Activated gamma-delta T cell treated with anti-CD3 and anti-CD28 coated beads, Interleukin-2, amount 50 U/mL, for 16 hours (primary cell): ENCODE results near the gene IL25.
"Not testable (repeated sequence)": the region's sequence is repeated elsewhere in the genome, so short reads cannot be mapped to it uniquely, and the experiment has no call there.

Experiments
- DNase-seq: peaks from one replicate; pipeline ENCODE4 v3.0.0-alpha.2; 2020; ENCODE audit warnings: low read depth

The IL25 gene

DNA sequence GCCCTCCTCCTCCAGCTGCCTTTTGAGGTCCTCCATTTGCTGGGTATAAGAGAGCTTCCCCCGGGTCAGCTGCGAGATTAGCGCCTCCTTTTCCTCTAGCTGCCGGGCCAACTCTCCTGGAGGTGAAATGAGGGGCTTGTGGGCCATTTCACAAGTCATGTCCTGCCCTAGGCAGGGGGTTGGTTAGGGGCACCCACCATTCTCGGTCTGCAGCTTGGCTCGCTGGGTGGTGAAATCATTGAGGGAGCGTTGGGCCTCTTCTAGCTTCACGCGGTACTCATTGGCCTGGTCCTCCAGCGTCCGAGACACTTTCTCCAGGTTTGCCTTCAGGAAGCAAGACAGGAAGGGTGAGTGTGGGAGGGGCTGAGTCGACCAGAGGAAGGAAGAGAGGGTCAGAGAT lies 16.8 kb downstream of the IL25 start:
- DNase-seq, result no peak

- not testable (repeated sequence) for DNase-seq
Observed at GRCh38 chr14:23389871-23390270, 17.3 kb downstream of the IL25 start.

- no peak for DNase-seq
Observed at GRCh38 chr14:23392613-23393012, 20.0 kb downstream of the IL25 start.

GRCh38 chr14:23396126-23396525 lies 23.5 kb downstream of the IL25 start:
- DNase-seq, result no peak

DNA sequence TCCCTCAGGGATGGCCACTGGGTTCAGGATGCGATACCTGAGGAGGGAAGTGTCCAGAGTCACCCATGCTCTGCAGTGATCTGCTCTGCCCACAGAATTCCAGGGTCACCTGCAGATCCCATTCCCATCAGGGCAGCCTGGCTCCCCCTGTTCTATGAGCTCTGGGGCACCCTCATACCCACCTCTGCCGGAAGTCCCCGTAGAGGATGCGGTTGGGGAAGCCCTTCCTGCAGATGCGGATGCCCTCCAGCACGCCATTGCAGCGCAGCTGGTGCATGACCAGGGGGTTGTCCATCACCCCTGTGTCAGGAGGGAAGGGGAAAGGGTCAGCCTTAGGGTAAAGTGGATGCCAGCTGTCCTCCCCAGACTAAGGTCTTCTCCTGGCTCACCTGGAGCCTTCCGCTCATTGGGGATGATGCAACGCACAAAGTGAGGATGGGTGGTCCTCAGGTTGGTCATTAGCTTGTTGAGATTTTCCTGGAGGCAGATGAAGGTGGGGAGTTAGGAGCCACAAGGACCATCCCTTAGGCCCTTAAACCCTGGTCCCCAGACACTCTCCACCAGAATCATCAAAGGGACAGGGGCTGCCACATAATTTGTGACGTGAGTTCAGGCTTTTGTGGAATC lies 24.3 kb downstream of the IL25 start:
- DNase-seq, result no peak

DNA sequence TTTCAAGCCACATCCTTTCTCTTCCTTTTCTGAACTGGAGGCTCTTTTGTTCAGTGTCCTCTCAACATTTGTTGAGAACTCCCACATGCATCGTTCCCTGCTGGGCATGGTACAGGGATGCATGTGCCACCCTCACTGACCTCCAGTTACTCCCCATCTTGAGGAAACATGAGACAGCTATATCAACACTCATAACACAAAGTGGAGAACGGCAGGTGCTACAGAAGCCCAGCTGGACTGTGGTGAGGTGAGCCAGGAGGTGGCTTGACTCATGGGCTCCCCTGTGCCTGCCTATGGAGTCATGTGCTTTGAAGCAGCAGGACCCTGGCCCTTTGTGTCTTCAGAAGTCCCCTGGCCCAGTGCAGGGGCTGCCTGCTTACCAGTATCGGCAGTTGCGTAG lies 25.7 kb downstream of the IL25 start:
- no peak for DNase-seq

- DNase-seq, result no peak
Observed at GRCh38 chr14:23399136-23399535, 26.5 kb downstream of the IL25 start.

GRCh38 chr14:23399591-23399990 lies 27.0 kb downstream of the IL25 start:
- DNase-seq, result no peak

DNA sequence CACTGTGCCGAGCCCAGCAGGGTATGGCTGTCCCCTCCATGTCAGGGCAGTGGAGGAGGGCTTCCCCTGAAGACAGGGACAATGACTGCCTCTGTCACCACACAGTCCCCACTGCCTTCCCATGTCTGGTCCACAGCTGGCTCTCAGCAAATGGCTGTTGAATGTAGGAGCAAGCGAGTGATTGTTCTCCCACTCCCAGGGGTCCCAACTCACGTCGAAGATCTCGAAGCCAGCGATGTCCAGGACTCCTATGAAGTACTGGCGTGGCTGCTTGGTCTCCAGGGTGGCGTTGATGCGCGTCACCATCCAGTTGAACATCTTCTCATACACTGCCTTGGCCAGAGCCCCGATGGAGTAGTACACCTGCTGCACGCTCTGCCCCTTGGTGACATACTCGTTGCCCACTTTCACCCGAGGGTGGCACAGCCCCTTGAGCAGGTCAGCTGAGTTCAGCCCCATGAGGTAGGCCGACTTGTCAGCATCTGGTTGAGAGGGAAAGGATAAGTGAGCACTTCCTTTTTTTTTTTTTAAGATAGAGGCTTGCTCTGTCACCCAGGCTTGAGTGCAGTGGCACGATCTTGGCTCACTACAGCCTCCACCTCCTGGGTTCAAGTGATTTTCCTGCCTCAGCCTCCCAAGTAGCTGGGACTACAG lies 28.0 kb downstream of the IL25 start:
- not testable (repeated sequence) for DNase-seq

- no peak for DNase-seq
Observed at GRCh38 chr14:23401291-23401690, 28.7 kb downstream of the IL25 start.

- DNase-seq, result no peak
Observed at GRCh38 chr14:23402296-23403138, 29.9 kb downstream of the IL25 start.

DNA sequence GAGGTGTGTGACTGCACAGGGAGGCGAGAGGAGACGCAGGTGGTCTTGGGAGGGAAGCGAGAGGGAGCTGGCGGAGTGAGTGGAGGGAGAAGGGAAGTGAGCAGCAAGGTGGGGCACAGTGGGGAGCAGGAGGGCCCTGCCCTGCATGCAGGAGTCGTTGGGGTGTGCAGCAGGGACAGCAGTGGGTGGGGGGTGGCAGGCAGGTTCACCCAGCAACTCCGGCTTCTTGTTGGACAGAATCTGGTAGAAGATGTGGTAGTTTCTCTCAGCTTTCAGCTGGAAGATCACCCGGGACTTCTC lies 30.5 kb downstream of the IL25 start:
- no peak for DNase-seq

DNA sequence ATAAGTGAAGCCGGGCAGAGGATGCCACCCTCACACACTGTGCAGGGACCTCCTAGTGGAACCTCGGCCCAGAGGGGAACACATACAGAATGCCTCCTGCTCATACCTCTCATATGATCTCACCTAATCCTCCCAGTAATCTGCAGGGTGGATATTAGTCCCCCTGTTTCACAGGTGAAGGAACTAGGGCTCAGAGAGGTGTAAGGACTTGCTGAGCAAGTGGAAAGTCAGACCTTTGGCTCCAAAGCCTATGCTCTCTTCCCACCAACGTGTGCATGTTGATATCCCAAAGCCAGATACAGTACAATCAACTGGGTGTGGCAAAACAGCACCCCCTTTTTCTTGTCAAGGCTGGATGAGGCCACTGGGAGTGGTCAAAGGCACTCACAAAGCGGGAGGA lies 31.3 kb downstream of the IL25 start:
- DNase-seq, result no peak

- DNase-seq, result no peak
Observed at GRCh38 chr14:23404331-23404900, 31.8 kb downstream of the IL25 start.

DNA sequence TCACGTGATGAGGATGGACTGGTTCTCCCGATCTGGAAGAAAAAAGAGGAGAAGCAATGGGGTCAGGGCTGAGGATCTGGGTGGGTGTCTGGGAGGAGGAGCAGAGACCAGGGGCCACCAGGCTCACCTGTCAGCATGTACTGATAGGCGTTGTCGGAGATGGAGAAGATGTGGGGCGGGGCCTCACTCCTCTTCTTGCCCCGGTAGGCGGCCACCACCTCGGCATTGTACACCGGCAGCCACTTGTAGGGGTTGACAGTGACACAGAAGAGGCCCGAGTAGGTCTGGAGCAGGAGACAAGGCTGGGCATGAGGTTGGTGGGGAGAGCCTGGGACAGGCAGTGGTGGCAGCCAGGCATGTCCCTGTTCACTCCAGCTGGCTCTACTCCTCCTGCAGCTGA lies 32.5 kb downstream of the IL25 start:
- no peak for DNase-seq

DNA sequence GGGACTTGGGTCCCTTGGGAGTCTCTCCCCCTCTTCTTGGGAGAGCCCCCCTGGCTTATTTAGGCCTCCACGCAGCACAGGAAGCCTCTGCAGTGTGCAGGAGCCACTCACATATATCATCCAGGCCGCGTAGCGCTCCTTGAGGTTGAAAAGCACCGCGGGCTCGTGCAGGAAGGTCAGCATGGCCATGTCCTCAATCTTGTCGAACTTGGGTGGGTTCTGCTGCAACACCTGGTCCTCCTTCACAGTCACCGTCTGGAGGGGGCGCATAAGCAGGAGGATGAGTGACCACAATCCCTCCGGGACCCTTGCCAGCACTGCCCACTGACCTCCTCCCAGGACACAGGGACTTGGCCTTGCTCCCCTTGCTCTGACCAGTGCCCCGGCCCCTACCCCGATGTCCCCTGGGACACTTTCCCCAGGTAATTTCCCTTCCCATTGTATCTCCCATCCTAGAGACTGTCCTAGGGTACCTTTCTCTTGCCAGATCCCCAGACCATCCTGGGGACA lies 33.0 kb downstream of the IL25 start:
- DNase-seq, result no peak

DNA sequence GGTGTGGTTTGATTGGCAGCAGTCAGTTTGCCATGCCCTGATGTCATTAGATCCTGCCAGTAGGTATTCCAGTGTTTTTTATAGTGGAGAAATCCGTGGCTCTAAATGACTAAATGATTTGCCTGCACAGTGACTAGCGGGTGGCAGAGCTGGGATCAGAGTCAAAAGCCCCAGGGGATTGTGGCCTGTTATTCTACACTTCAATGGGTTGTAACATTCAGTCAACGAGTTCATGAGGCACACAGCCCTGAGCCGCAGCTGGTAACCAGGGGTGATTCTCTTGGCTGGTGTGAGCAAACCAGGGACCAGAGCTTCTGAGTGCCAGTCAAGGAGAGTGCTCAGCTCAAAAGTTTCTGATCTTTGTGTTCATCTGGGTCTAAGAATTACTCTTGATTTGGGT lies 33.6 kb downstream of the IL25 start:
- no peak for DNase-seq

GRCh38 chr14:23406725-23407355 lies 34.2 kb downstream of the IL25 start:
- DNase-seq, result no peak

DNA sequence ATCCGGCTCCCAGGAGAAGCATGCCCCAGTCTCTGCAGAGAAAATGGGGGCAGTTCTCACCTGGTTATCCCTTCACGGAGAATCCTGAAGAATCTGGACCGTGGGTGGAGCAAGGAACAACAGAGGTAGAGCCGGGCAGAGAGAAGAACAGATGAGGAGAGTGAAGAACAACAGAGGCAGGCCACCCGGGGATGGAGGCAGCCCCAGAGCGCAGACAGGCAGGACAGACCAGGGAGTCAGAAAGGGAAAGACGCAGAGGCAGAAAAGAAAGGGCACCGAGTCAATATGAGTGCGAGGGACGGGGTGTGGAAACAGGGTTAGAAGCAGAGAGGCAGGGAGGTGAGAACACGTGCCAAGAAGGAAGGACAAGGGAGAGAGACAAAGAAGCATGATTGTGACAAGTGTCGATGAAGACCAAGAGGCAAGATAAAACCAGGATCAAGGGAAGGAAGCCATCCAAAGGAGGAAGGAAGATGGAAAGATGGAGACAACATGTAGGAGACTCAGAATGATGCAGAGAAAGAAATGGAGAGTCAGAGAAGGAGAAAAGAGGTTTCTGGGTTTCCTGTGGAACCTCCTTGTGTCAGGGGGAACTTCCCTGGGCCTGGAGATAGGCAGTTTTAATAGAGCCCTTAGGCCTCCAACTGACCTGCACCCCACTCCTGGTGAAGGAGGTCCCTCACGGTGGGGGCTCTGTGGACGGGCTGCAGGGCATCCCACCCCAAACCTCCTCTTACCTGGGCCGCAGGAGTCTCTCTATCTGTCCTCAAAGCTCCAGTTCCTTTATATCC lies 35.1 kb downstream of the IL25 start, which contains the start of gene MYH6:
MYH6 (minus strand) TSS at position 758 of the 791 bp plus-strand sequence. CDS start 1,050 bp downstream, outside the sequence.
- DNase-seq, result no peak

- DNase-seq, result no peak
Observed at GRCh38 chr14:23408307-23408630, 35.7 kb downstream of the IL25 start.

DNA sequence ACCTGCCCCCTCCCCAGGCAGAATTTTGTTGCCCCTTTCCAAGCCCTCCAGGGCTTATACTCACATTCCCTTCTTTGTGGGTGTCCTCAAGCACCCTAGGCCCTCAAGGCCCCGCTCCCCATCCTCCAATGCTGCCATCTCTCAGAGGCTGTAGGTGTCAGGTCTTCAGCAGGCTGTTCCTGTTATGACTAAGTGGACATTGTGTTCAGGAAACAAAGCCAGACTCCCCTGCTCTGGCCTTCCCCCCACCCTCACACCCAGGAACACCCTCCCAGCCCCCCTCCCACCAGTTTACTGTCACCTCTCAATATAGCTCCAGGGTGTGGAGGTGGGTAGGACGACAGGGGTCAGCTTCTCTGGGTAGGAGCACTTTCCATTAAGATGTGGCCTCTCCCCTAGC lies 36.9 kb downstream of the IL25 start:
- no peak for DNase-seq
